HG02610 (cell line): ENCODE data around the gene USHBP1.
A peak's percentile ranks its signal among the peaks of the same experiment; 100 is the strongest.
"Not testable (repeated sequence)": the region's sequence is repeated elsewhere in the genome, so short reads cannot be mapped to it uniquely, and the experiment has no call there.

Source experiments
- ATAC-seq: cut with Tn5 transposase; IDR thresholded peaks from one replicate; pipeline ENCODE4 v1.9.1; 2021; ENCODE audit warnings: mild to moderate bottlenecking, moderate library complexity; ENCODE audit not compliant: unreplicated experiment

The USHBP1 gene

GRCh38 chr19:17295551-17295950 is 31.0 kb upstream of the USHBP1 start:
- ATAC-seq = not testable (repeated sequence)

DNA sequence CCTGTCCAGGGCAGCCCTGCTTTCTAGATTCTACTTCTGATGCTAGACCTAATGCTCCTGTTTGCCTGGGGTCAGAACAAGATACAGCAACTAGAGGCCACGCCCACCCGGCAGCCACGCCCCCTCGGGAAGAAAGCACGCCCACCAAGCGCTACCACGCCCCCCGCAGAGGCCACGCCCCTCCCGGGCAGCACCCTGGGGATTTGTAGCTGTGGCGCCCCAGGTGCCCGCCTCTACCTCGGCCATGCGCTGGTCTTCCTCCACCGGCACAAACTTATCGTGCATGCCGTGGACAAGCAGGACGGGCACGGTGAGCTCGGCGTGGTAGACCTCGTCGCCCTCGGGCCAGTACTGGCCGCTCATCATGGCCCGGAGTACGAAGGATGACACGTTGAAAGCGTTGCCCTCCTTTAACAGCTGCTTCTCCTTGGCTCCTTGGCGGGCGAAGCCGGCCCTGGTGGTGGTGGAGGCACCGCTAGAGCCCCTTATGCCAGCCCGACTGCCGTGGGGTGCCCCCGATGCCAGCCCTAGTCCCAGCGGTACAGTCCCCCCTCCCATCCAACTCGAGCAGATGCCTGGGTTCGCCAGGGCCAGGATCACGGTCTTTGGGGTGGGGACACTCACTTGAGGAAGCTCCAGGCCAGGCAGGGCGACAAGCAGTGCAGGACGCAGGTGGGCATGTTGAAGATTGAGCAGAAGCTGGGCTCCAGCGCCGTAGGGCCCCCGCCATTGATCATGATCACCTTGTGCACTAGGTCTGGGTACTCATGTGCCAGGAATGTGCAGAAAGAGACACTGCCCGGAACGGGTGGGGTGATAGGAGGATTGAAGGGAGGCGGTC is 29.7 kb upstream of the USHBP1 start:
- ATAC-seq = no peak

DNA sequence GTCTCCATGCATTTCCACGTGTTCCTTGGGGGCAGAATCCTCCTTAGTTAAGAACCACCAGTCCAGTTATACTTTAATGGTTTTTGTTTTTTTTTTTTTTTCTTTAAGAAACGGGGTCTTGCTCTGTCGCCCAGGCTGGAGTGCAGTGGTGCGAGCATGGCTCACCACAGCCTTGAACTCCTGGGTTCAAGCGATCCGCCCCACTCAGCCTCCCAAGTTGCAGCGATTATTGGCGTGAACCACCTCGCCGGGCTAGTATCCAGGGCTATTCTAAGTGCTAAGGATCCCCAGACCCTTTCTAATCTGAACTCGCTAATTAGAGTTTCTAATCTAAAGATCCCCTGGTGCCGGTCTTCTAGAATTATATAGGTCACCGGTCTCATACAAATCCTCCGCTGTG is 29.1 kb upstream of the USHBP1 start:
- no peak for ATAC-seq

GRCh38 chr19:17292301-17293074 is 27.9 kb upstream of the USHBP1 start:
- ATAC-seq = peak; percentile 91

GRCh38 chr19:17289489-17289888 is 24.9 kb upstream of the USHBP1 start:
- no peak for ATAC-seq

GRCh38 chr19:17286752-17287151 is 22.2 kb upstream of the USHBP1 start:
- ATAC-seq = no peak

DNA sequence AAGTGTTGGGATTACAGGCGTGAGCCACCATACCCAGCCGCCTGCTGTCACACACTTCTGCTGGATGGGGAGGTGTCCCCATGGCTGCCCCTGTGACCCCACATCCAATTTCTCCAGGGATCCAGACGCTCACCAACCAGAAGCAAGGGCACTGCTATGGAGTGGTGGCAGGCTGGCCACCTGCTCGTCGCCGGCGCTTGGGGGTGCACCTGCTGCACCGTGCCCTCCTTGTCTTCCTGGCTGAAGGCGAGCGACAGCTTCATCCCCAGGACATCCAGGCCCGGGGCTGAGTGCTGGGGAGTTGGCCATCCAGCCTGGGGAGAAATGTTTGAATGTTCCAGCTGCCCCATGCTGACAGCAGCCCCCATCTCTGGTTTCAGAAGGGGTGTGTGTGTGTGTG is 21.7 kb upstream of the USHBP1 start:
- ATAC-seq = no peak

GRCh38 chr19:17285415-17286135 is 21.0 kb upstream of the USHBP1 start:
- no peak for ATAC-seq

GRCh38 chr19:17283504-17283996 is 19.0 kb upstream of the USHBP1 start:
- ATAC-seq = no peak

- ATAC-seq = peak; percentile 41
Observed at GRCh38 chr19:17282488-17283125, 18.1 kb upstream of the USHBP1 start.

DNA sequence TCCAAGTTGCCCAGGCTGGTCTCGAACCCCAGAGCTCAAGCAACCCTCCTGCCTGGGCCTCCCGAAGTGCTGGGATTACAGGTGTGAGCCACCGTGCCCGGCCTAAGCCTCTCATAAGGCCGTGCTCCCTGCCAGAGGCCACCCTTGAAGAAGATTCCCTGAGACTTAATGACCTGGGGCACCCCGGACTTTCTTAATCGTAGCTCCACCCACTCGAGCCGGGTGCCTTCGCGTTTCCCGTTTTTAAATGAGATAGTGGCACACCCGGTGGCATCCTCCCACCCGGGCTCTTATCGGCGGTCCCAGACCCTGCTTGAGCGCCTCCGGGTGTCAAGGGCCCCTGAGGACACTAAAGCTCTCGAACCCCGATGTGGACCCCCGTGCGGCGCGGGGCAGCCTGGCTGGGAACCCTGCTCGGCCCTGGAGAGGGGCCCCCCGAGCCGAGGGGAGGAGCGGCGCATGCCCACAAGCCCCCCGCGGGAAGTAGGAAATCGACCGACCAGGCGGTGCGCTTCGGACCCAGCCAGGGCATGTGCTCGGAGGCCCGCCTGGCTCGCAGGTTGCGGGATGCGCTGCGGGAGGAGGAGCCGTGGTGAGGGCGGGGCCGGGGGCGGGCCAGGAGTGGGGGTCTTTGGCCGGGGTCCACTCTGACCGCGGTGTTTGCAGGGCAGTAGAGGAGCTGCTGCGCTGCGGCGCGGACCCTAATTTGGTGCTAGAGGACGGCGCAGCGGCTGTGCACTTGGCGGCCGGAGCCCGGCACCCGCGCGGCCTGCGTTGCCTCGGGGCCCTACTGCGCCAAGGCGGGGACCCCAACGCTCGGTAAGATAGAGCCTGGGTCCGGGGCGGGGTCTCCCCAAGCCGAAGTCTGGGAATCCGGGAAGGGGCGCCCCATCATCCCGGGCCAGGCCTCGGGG is 17.1 kb upstream of the USHBP1 start, which contains the start of gene ANKLE1:
Gene ANKLE1, plus strand, starts transcription at position 511 of the 914 bp plus-strand sequence. Its CDS starts 20 bp downstream, at position 531.
- no peak for ATAC-seq

DNA sequence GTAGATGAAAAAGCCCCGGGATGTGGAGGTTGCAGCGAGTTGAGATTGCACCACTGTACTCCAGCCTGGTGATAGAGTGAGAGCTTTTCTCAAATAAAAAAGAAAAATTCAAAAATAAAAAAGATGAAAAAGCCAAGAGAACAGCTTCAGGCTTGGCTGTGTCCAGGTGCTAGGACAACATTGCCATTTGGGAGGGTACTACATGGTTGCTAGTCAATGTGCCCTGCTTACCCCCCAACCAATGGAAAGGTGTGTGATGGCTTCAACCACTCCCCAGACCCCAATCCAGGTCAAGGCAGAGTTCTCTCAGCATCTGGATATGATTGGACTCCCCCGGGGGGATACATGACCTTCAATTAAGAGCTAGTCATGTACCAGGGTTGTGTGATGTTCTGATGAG is 14.9 kb upstream of the USHBP1 start:
- no peak for ATAC-seq

- ATAC-seq = no peak
Observed at GRCh38 chr19:17275441-17276175, 11.1 kb upstream of the USHBP1 start.

DNA sequence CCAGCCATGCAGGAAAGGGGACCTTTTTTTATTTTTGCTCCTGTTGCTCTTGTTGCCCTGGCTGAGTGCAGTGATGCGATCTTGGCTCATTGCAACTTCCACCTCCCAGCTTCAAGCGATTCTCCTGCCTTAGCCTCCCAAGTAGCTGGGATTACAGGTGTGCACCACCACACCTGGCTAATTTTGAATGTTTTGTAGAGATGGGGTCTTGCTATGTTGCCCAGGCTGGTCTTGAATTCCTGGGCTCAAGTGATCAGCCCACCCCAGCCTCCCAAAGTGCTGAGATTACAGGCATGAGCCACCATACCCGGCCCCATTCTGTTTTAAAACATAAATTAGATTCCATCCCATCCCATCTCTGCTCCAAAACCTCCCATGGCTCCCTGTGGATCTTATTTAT is 10.3 kb upstream of the USHBP1 start:
- ATAC-seq = not testable (repeated sequence)

DNA sequence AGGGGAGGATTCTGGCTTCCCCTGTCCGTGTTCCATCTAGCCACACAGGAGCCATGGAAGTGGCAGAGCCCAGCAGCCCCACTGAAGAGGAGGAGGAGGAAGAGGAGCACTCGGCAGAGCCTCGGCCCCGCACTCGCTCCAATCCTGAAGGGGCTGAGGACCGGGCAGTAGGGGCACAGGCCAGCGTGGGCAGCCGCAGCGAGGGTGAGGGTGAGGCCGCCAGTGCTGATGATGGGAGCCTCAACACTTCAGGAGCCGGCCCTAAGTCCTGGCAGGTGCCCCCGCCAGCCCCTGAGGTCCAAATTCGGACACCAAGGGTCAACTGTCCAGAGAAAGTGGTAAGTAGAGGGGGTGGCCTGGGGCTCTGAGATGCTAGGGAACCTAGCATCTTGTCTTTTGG is 4.2 kb upstream of the USHBP1 start:
- no peak for ATAC-seq

- ATAC-seq = peak; percentile 90
Observed at GRCh38 chr19:17266975-17267788, 2.6 kb upstream of the USHBP1 start, which contains the start of gene BABAM1. Gene BABAM1, plus strand, starts transcription at chr19:17267443. Its CDS starts 1,364 bp downstream, at chr19:17268807.

DNA sequence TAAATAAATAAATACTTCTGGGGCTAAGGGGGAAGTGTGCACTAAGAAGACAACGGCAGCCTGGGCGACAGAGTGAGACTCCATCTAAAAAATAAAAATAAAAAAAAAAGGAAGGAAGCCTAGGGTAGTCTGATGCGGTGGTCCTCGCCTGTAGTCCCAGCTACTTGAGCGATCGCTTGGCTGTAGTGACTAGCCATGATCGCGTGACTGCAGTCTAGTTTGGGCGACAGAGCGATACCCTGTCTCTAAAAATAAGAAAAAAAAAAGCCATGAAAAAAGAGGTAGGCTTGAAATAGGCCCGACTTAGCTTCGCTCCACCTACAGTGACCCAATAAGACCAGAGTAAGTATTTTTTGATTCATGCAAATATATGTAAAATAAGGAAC is 2.0 kb upstream of the USHBP1 start:
- ATAC-seq = no peak

GRCh38 chr19:17266026-17266425 is 1.5 kb upstream of the USHBP1 start:
- ATAC-seq = no peak
